ENCODE measurements around the gene CFAP410. TPM values are rescaled to one million over a fixed set of nuclear protein-coding genes. Genes with fewer than 3 reads are reported as not detected.

Gene CFAP410
- total RNA-seq (40.9 and 46.7 TPM in 2 replicates), polyA plus RNA-seq (34.0 and 37.1 TPM in 2 replicates)

DNA sequence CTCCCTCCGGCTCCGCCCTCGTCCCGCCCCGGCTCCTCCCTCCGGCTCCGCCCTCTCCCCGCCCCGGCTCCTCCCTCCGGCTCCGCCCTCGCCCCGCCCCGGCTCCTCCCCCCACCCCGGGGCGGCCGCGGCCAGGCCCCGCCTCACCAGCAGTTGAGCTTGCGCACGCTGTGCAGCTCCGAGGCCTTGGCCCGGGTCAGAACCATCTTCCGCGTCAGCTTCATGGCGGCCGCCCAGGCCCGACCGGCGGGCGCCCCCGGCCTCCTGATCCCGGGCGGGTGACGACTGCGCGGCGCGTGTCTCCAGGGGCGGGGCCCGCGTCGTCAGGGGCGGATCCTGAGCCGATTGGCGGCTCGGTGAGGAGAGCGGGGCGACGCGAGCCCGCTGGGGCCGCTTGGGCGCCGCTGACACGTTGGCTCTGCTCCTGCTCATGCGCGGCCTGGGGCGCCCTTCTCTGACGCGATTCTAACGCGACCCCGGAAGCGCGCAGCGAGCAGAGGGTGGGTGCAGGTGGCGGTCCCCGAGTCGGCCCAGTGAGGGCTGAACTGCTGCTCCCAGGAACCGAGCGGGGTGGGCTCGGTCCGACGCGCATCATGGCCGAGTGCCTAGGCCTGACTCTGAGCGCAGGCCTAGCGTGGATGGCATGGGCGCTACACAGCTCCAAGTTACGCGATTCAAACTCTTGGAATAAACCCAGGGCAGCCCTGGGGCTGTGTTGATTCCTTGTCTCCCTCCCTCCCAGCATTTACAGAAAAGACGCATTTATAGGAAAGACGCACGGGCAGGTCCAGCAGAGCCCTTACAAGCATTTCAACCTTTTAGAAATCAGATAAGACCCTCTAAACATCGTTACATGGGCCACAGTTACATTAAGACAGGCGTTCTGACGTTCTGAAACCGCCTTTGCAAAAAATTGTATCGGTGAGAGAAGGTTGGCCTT, at the start of gene CFAP410:
Gene CFAP410 (minus strand): TSS at position 420 of the 940 bp plus-strand sequence. CDS start 196 bp downstream, at position 224.
- DNase-seq (ENCODE audit: low read depth in 1 of 2, low spot score in 1 of 2), result peak; percentile 97 to 98
- Histone ChIP-seq H3K27ac (peak within 1 kb of the TSS; percentile 98), H3K4me1 (ENCODE audit: low read depth) (peaks cover 4% of the 10 kb centered on the region), H3K9me3 (ENCODE audit: low read depth) (no peaks in the 10 kb centered on the region), H3K36me3 (no peaks in the 10 kb centered on the region), H3K27me3 (no peaks in the 10 kb centered on the region), H3K4me3 (peak within 1 kb of the TSS; percentile 80)
- TF ChIP-seq, protein P1, sequence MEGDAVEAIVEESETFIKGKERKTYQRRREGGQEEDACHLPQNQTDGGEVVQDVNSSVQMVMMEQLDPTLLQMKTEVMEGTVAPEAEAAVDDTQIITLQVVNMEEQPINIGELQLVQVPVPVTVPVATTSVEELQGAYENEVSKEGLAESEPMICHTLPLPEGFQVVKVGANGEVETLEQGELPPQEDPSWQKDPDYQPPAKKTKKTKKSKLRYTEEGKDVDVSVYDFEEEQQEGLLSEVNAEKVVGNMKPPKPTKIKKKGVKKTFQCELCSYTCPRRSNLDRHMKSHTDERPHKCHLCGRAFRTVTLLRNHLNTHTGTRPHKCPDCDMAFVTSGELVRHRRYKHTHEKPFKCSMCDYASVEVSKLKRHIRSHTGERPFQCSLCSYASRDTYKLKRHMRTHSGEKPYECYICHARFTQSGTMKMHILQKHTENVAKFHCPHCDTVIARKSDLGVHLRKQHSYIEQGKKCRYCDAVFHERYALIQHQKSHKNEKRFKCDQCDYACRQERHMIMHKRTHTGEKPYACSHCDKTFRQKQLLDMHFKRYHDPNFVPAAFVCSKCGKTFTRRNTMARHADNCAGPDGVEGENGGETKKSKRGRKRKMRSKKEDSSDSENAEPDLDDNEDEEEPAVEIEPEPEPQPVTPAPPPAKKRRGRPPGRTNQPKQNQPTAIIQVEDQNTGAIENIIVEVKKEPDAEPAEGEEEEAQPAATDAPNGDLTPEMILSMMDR (IDR thresholded peaks at IDR 0.05; ENCODE audit: low read depth, low read length), result no peak

DNA sequence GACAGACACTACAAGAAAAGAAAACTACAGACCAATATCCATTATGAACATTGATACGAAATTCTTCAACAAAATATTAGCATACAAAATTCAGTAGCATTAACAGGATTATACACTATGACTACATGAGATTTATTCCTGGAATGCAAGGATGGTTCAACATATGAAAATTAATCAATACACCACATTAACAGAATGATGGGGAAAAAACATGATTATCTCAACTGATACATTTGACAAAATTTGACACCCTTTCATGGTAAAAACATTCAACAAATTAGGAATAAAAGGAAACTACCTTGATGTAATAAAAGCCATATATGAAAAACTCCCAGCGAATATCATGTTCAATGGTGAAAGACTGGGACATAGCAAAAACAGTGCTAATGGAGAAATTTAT, 45.8 kb upstream of the CFAP410 start:
- TF ChIP-seq, protein P1 (IDR thresholded peaks at IDR 0.05; ENCODE audit: low read depth, low read length), result no peak
- DNase-seq (ENCODE audit: low read depth in 1 of 2, low spot score in 1 of 2), result no peak
- Histone ChIP-seq H3K9me3 (ENCODE audit: low read depth) (no peaks in the 10 kb centered on the region), H3K4me1 (ENCODE audit: low read depth) (no peaks in the 10 kb centered on the region), H3K4me3 (no peak overlapping the region), H3K27ac (no peak overlapping the region), H3K27me3 (no peaks in the 10 kb centered on the region), H3K36me3 (no peaks in the 10 kb centered on the region)

DNA sequence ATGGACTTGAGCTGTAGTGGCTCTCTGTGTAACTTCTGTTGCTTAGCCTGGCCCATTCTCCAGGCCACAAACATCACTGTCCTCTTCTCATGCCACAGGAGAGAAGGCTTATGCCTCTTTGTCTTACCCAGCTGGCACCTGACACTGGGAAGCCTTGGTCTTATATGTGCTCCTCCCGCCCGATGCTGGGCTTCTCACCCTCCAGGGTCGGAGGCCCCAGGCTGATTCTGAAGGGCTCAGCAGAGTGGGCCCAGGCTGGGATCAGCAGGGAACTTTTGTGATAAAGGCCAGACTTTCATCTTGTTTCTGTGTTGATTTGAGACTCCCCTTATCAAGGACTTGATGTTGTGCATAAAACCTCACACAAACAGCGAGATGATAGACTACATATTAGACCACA, 44.0 kb upstream of the CFAP410 start:
- Histone ChIP-seq H3K4me1 (ENCODE audit: low read depth) (no peaks in the 10 kb centered on the region), H3K27ac (no peak overlapping the region), H3K9me3 (ENCODE audit: low read depth) (no peaks in the 10 kb centered on the region), H3K27me3 (no peaks in the 10 kb centered on the region), H3K36me3 (no peaks in the 10 kb centered on the region), H3K4me3 (no peak overlapping the region)
- no peak for DNase-seq (ENCODE audit: low read depth in 1 of 2, low spot score in 1 of 2)
- TF ChIP-seq, protein P1 (IDR thresholded peaks at IDR 0.05; ENCODE audit: low read depth, low read length), result no peak

DNA sequence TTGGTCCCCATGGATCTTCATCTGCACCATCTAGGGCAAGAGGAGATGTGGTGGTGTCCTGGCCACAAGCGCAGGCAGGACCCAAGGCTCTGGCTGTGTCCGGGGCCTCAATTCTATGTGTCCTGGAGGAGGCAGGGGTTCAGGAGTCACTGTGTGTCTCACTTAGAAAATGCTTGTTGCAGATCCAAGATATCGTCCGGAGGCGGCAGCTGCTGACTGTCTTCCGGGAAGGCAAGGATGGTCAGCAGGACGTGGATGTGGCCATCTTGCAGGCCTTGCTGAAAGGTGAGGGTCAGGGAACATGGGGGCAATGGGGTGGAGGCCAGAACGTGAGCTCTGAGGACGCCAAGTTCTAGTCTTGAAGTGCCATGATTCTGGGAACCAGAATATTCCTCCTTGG, 43.3 kb upstream of the CFAP410 start:
- TF ChIP-seq, protein P1 (IDR thresholded peaks at IDR 0.05; ENCODE audit: low read depth, low read length), result no peak
- no peak for DNase-seq (ENCODE audit: low read depth in 1 of 2, low spot score in 1 of 2)
- Histone ChIP-seq H3K27me3 (no peaks in the 10 kb centered on the region), H3K4me1 (ENCODE audit: low read depth) (no peaks in the 10 kb centered on the region), H3K27ac (no peak overlapping the region), H3K9me3 (ENCODE audit: low read depth) (no peaks in the 10 kb centered on the region), H3K36me3 (no peaks in the 10 kb centered on the region), H3K4me3 (no peak overlapping the region)

DNA sequence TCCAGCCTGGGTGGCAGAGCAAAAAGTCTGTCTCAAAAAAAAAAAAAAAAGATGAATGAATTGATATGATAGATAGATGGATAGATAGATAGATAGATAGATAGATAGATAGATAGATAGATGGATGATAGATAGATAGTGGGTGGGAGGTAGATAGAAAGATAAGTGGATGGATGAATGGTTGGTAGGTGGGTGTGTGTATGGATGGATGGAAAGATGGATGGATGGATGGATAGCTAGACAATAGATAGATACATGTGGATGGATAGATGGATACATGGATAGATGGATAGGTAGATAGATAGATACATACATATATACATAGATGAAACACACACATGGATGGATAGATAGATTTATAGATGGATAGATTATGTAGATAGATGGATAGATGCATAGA, 42.7 kb upstream of the CFAP410 start:
- no peak for DNase-seq (ENCODE audit: low read depth in 1 of 2, low spot score in 1 of 2)
- TF ChIP-seq, protein P1 (IDR thresholded peaks at IDR 0.05; ENCODE audit: low read depth, low read length), result no peak
- Histone ChIP-seq H3K4me3 (no peak overlapping the region), H3K36me3 (no peaks in the 10 kb centered on the region), H3K27me3 (no peaks in the 10 kb centered on the region), H3K4me1 (ENCODE audit: low read depth) (no peaks in the 10 kb centered on the region), H3K27ac (no peak overlapping the region), H3K9me3 (ENCODE audit: low read depth) (no peaks in the 10 kb centered on the region)
